HG03095 (cell line): ENCODE results near the gene FAM156B.
"Not testable (repeated sequence)": the region's sequence is repeated elsewhere in the genome, so short reads cannot be mapped to it uniquely, and the experiment has no call there.

ENCODE experiments used
- ATAC-seq: cut with Tn5 transposase; IDR thresholded peaks from one replicate; pipeline ENCODE4 v1.9.1; 2021; ENCODE audit warnings: moderate library complexity; ENCODE audit not compliant: unreplicated experiment

Gene FAM156B

GRCh38 chrX:52914704-52915103, 17.6 kb downstream of the FAM156B start:
- ATAC-seq: not testable (repeated sequence)

GRCh38 chrX:52923781-52924241, 26.7 kb downstream of the FAM156B start:
- peak; percentile 46 for ATAC-seq

- ATAC-seq: not testable (repeated sequence)
Measured at GRCh38 chrX:52930214-52930613, 33.1 kb downstream of the FAM156B start.

- no peak for ATAC-seq
Measured at GRCh38 chrX:52933213-52933612, 36.1 kb downstream of the FAM156B start.

- peak; percentile 12 for ATAC-seq
Measured at GRCh38 chrX:52933976-52934703, 37.0 kb downstream of the FAM156B start.

GRCh38 chrX:52934704-52935469, 37.8 kb downstream of the FAM156B start:
- peak; percentile 93 for ATAC-seq

- ATAC-seq: not testable (repeated sequence)
Measured at GRCh38 chrX:52935470-52935784, 38.3 kb downstream of the FAM156B start.

- not testable (repeated sequence) for ATAC-seq
Measured at GRCh38 chrX:52940704-52941103, 43.6 kb downstream of the FAM156B start.

GRCh38 chrX:52941728-52942127, 44.6 kb downstream of the FAM156B start:
- not testable (repeated sequence) for ATAC-seq

GRCh38 chrX:52945838-52946494, 48.8 kb downstream of the FAM156B start:
- not testable (repeated sequence) for ATAC-seq

- ATAC-seq: not testable (repeated sequence)
Measured at GRCh38 chrX:52947501-52947900, 50.4 kb downstream of the FAM156B start.

- not testable (repeated sequence) for ATAC-seq
Measured at GRCh38 chrX:52948265-52948664, 51.1 kb downstream of the FAM156B start.

GRCh38 chrX:52949325-52949724, 52.2 kb downstream of the FAM156B start:
- ATAC-seq: not testable (repeated sequence)

- not testable (repeated sequence) for ATAC-seq
Measured at GRCh38 chrX:52949884-52950283, 52.8 kb downstream of the FAM156B start.
